Gastrocnemius medialis (tissue), 4 donors: ENCODE data around the gene AMN1. TPM values are rescaled to one million over a fixed set of nuclear protein-coding genes. Genes with fewer than 3 reads are reported as not detected.

Source experiments
- ATAC-seq, 2 donors: fragments of 150-250 bp; one replicate each; pipeline ENCODE4 v1.9.1; 2016
- DNase-seq, 2 donors: peaks; one replicate each; pipeline ENCODE4 v3.0.0-alpha.2; 2019
- H3K27ac ChIP-seq, 4 donors: fragments of 200-600 bp; sonication (generic); 1 replicate in 1 of 4; 2 replicates in 3 of 4; pipeline ENCODE4 v1.5.1; 2016 to 2018; ENCODE audit warnings: mild to moderate bottlenecking in 2 of 4, moderate library complexity in 1 of 4
- H3K27me3 ChIP-seq, 3 donors: fragments of 200-600 bp; sonication (generic) in 2 of 3; 1 replicate in 1 of 3; 2 replicates in 2 of 3; pipeline versions ENCODE4 v1.5.1 to v1.6.0; 2016 to 2019; ENCODE audit warnings: mild to moderate bottlenecking in 1 of 3, moderate library complexity in 1 of 3
- H3K36me3 ChIP-seq, 2 donors: fragments of 200-600 bp; sonication (generic) in 1 of 2; one replicate each; pipeline ENCODE4 v1.5.1; 2017 to 2018
- H3K4me1 ChIP-seq, 2 donors: fragments of 200-600 bp; sonication (generic) in 1 of 2; one replicate each; pipeline ENCODE4 v1.5.1; 2016 to 2017; ENCODE audit warnings: mild to moderate bottlenecking in 2 of 2
- H3K4me3 ChIP-seq, 4 donors: fragments of 200-600 bp; sonication (generic) in 3 of 4; 1 replicate in 1 of 4; 2 replicates in 3 of 4; pipeline ENCODE4 v1.5.1; 2016 to 2019; ENCODE audit warnings: mild to moderate bottlenecking in 2 of 4
- H3K9me3 ChIP-seq, 3 donors: fragments of 200-600 bp; sonication (generic) in 2 of 3; 1 replicate in 1 of 3; 2 replicates in 2 of 3; pipeline ENCODE4 v1.5.1; 2016 to 2019
- POLR2A ChIP-seq, 2 donors: fragments of 450-650 bp; IDR thresholded peaks; one replicate each; pipeline ENCODE4 v1.6.1; 2017; ENCODE audit warnings: antibody characterized with exemption in 2 of 2, mild to moderate bottlenecking in 2 of 2, moderate library complexity in 2 of 2
- in situ Hi-C, 4 donors: fragments of 200-750 bp; cut with MboI; loops; one replicate each; pipeline versions ENCODE4 v1.15.0 to v1.8.0; 2017; ENCODE audit warnings: low sequenced_read_pairs in 4 of 4
- intact Hi-C: fragments of 100-400 bp; cut with DNase I; formaldehyde crosslinking; loops from one replicate; pipeline ENCODE4 v1.15.1; 2023; ENCODE audit warnings: low total_unique reads
- total RNA-seq, 4 donors: library from RNA; depleted of rRNA; stranded (reverse); fragments of >200 nt; gene quantifications; one replicate each; pipeline versions ENCODE4 v1.1.0 to v1.2.3, GENCODE V29; 2016
- TF ChIP-seq, protein P1 (sequence below), 5 experiments: fragments of 450-650 bp in 3 of 5; fragments of 200-600 bp in 2 of 5; sonication (generic) in 2 of 5; IDR thresholded peaks in 4 of 5; conservative IDR thresholded peaks in 1 of 5; 1 replicate in 4 of 5; 2 replicates in 1 of 5; pipeline ENCODE4 v1.5.1; 2016 to 2019; ENCODE audit warnings: antibody characterized with exemption in 5 of 5, mild to moderate bottlenecking in 3 of 5, moderate library complexity in 3 of 5

AMN1 gene
- total RNA-seq, result 10 to 100 TPM; 14.9 to 27.2 (median 18.6) TPM

DNA sequence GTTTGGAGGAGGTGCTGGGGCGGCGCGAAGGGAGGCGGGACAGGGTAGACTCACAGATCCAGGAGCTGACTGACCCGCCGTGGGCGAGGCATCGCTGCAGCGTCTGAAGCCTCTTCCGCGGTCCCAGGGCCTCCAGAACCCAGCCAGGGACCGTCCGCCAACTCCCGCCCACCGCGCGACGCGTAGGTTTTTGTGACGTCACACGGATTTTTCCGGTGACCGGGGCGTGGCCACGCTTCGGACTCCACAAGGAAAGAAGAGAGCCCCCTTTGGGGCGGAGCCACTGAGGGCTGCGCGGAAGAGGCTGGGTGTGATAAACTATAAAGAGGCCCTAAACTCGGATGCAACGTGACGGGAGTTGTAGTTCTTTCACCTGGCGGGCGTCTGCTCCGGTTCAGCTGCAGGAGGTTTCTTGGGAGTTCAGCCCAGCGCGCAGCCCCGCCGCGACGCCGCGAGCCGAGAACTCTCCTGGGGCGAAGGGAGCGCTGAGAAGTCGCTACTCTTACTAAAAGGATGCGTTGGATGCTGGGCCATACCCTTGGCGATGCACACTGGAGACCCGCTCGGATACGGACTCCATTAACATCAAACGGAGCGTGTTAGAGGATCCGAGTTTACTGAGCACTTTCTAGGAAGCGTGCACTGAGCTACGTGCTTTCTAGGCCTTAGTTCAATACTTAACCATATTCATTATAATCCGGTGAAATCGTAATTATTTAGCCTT, at the start of gene AMN1:
AMN1 (minus strand) TSS at position 105 of the 724 bp plus-strand sequence; CDS start at position 92, 13 bp downstream.
- Histone ChIP-seq H3K4me3 (peak within 1 kb of the TSS; percentile 72 to 89 (median 79)), H3K27ac (peak within 1 kb of the TSS; percentile 91 to 97 (median 94)), H3K36me3 (no peaks in the 10 kb centered on the region), H3K27me3 (no peaks in the 10 kb centered on the region), H3K4me1 (peaks cover 50 to 54% of the 10 kb centered on the region in 2 donors), H3K9me3 (no peaks in the 10 kb centered on the region)
- TF ChIP-seq, protein P1, sequence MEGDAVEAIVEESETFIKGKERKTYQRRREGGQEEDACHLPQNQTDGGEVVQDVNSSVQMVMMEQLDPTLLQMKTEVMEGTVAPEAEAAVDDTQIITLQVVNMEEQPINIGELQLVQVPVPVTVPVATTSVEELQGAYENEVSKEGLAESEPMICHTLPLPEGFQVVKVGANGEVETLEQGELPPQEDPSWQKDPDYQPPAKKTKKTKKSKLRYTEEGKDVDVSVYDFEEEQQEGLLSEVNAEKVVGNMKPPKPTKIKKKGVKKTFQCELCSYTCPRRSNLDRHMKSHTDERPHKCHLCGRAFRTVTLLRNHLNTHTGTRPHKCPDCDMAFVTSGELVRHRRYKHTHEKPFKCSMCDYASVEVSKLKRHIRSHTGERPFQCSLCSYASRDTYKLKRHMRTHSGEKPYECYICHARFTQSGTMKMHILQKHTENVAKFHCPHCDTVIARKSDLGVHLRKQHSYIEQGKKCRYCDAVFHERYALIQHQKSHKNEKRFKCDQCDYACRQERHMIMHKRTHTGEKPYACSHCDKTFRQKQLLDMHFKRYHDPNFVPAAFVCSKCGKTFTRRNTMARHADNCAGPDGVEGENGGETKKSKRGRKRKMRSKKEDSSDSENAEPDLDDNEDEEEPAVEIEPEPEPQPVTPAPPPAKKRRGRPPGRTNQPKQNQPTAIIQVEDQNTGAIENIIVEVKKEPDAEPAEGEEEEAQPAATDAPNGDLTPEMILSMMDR (IDR thresholded peaks at IDR 0.05 in 4 of 5, conservative IDR thresholded peaks at IDR 0.05 in 1 of 5), result peak in 1 of 5 experiments; percentile 32
- TF ChIP-seq POLR2A (IDR thresholded peaks at IDR 0.05), result peak; percentile 75 to 92
- DNase-seq, result peak; percentile 94 to 99
- in situ Hi-C loops, result loop anchor here in 1 of 4 donors (10.0 kb wide), 1 partner anchor 236 kb away; no protein-coding TSS in a partner anchor
- intact Hi-C loops, result loop anchor here (1.0 to 10.0 kb wide), 6 partner anchors 70 to 1034 kb away; partner anchors contain the start of genes BICD1, DENND5B, ETFBKMT and IPO8
- peak; percentile 88 to 91 for ATAC-seq

DNA sequence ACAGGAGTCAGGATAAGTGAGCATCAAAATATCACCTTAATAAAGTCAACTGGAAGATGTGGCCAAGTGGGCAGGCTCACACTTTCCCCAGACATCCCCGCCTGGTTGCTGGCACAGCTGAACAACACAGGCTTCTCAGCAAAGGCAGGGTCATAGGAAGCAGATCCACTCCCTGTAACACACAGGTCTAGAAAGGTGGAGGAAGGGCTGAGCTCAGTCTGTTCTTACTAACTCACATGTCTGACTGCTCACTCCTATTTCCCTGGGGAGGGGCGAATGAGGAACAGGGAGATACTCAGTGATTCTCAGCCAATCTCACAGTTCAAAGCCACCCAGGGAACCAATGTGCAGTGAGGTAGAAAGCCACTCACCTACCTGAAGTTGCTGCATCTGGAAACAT, 45.0 kb upstream of the AMN1 start:
- ATAC-seq (no peak), DNase-seq (no peak)
- Histone ChIP-seq H3K36me3 (no peaks in the 10 kb centered on the region), H3K27ac (no peak overlapping the region), H3K4me3 (no peak overlapping the region), H3K9me3 (no peaks in the 10 kb centered on the region), H3K27me3 (no peaks in the 10 kb centered on the region), H3K4me1 (no peaks in the 10 kb centered on the region)
- intact Hi-C loops, result no loop called here
- in situ Hi-C loops, result no loop called here
- TF ChIP-seq, protein P1 (IDR thresholded peaks at IDR 0.05 in 4 of 5, conservative IDR thresholded peaks at IDR 0.05 in 1 of 5), result no peak
- TF ChIP-seq POLR2A (IDR thresholded peaks at IDR 0.05), result no peak

DNA sequence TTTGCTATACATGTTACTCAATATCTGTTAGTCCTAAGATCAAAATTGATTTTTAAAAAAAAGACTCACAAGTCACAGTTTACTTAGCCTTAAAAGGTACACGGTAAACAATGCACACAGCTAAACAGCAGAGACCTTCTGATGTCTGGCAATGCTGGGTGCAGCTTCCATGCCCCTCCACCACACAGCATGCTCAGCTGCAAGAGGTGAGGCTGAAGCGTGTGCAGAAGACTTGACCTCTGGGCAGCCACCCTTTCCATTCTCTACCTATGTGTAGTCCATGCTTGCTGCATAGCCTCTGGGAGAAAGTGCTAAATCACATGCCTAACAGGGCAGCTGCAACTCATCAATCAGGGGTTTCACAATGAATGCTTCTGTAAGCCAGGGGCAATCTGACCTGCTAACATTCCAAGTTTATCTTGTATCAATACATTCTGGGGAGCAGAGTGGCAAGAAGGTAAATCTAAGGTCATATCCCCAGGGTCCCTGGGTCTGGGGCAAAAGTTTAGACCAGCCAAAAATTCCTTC, 44.5 kb upstream of the AMN1 start:
- in situ Hi-C loops (no loop called here), intact Hi-C loops (no loop called here)
- Histone ChIP-seq H3K9me3 (no peaks in the 10 kb centered on the region), H3K36me3 (no peaks in the 10 kb centered on the region), H3K27ac (no peak overlapping the region), H3K4me1 (no peaks in the 10 kb centered on the region), H3K27me3 (no peaks in the 10 kb centered on the region), H3K4me3 (no peak overlapping the region)
- ATAC-seq, result no peak
- no peak for TF ChIP-seq POLR2A (IDR thresholded peaks at IDR 0.05)
- TF ChIP-seq, protein P1 (IDR thresholded peaks at IDR 0.05 in 4 of 5, conservative IDR thresholded peaks at IDR 0.05 in 1 of 5), result no peak
- no peak for DNase-seq

- no peak overlapping the region for H3K4me3 ChIP-seq
- in situ Hi-C loops (no loop called here), intact Hi-C loops (no loop called here)
- no peak for TF ChIP-seq POLR2A (IDR thresholded peaks at IDR 0.05)
- TF ChIP-seq, protein P1 (IDR thresholded peaks at IDR 0.05 in 4 of 5, conservative IDR thresholded peaks at IDR 0.05 in 1 of 5), result no peak
- DNase-seq (no peak), ATAC-seq (no peak)
- no peaks in the 10 kb centered on the region for H3K4me1 ChIP-seq
- H3K27ac ChIP-seq, result no peak overlapping the region
- no peaks in the 10 kb centered on the region for H3K36me3 ChIP-seq
- H3K9me3 ChIP-seq, result no peaks in the 10 kb centered on the region
- H3K27me3 ChIP-seq, result no peaks in the 10 kb centered on the region
Measured at GRCh38 chr12:31772685-31773222, 43.9 kb upstream of the AMN1 start.
